CD4-positive, alpha-beta T cell treated with Interleukin-10 for 1 hour (primary cell): ENCODE data around the gene AGPS.
"Not testable (repeated sequence)": the region's sequence is repeated elsewhere in the genome, so short reads cannot be mapped to it uniquely, and the experiment has no call there.

ENCODE experiments used
- DNase-seq: peaks from one replicate; pipeline ENCODE4 v3.0.0-alpha.2; 2020

The AGPS gene

DNA sequence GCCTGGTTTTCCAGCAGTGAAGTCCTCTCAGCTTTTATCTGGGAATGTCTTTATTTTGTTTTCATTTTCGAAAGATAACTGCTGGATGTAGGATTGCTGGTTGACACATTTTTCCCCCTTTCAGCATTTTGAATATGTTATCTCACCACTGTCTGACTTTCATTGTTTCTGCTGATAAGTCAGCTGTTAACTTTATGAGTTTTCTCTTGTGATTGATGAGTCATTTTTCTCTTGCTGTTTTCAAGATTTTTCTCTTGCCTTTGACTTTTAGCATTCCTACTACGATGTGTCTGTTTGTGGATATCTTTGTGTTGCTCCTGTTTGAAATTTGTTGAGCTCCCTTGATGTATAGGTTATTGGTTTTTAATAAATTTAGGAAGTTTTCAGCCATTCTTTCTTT is 85.5 kb downstream of the AGPS start:
- DNase-seq, result no peak

- no peak for DNase-seq
Measured at GRCh38 chr2:177478907-177479306, 86.3 kb downstream of the AGPS start.

DNA sequence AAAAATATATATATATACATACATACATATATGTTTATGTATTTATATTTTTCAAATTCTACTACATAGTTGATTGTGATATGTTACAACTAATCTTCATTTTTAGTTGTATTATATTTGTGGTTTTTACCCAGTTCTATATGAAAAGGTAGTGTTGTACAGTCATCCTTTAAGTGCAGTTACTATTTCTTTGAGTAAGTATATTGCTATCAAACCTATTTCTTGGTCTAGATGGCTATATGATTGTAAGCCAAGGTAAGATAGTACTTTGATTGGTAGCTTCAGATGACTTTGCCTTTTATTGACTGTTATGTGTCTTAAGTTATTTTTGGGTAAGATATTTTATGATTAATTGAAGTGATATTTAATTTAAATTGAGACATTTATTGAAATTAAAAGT is 89.6 kb downstream of the AGPS start:
- DNase-seq, result no peak

- no peak for DNase-seq
Measured at GRCh38 chr2:177483531-177483930, 91.0 kb downstream of the AGPS start.

GRCh38 chr2:177484180-177484795 is 91.7 kb downstream of the AGPS start:
- DNase-seq, result no peak

DNA sequence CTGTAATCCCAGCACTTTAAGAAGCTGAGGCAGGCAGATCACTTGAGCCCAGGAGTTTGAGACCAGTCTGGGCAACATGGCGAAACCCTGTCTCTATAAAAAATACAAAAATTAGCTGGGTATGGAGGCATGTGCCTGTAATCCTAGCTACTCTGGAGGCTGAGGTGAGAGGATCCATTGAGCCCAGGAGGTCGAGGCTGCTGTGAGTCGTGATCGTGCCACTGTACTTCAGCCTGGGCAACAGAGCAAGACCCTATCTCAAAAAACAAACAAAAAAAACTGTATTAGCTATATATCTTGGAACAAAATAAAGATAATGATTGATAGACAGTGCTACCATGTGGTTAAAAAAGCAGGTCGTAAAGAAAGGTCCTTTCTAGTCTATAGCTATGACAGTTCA is 93.1 kb downstream of the AGPS start:
- not testable (repeated sequence) for DNase-seq

GRCh38 chr2:177489719-177490301 is 97.2 kb downstream of the AGPS start:
- no peak for DNase-seq

DNA sequence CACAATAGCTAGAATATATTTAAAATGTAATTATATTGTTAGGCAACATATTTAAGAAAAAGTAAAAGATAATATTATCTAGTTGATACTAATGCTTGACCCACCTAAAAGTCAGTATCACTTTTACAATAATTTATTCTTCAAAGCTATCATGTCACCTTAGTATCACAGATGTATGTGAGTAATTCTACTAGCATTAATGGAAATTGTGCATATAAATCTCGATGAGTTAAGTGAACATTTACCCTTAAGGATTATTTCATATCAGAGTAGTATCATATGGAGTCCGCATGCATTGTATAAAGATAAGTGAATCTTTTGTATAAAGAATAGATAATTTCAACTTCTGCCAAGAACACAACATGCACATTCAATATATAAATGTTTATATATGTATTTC is 103.4 kb downstream of the AGPS start:
- no peak for DNase-seq

DNA sequence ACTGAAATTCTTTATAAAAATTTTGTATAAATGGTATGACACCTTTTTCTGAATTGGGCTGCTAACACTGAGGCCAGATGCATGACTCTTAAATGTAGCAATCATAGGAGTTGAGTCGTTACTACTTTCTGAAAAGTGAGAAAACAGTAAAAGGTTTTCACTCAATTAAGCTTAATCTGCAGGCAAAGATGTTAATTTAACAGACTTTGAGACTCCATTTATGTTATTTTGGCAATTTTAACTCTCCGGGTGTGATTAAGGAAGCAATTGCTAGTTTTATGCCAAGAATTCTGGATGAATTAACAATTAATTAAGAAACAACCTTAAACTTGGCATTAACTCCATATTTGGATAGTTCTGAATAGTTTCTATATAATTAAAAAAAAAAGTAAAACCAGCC is 104.3 kb downstream of the AGPS start:
- no peak for DNase-seq

- no peak for DNase-seq
Measured at GRCh38 chr2:177501186-177501585, 108.6 kb downstream of the AGPS start.

DNA sequence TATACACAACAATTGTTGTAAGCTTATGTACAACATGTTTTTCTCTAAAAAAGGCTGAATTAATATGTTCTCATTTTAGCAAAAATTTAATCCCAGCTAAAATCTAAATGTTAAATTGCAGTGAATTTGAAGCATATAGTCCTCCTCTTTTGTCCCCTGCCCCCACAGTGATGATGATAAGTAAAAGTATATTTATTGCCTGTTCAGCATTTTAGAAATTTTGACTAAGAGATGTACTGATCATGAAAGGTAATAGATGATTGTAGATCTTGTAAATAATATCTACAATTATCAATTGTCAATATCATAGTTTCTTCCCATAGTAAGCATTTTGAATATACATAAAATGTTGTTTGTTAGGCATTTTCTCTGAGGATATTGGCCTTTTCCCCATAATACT is 113.9 kb downstream of the AGPS start:
- DNase-seq, result no peak

- DNase-seq, result no peak
Measured at GRCh38 chr2:177506998-177507397, 114.4 kb downstream of the AGPS start.

DNA sequence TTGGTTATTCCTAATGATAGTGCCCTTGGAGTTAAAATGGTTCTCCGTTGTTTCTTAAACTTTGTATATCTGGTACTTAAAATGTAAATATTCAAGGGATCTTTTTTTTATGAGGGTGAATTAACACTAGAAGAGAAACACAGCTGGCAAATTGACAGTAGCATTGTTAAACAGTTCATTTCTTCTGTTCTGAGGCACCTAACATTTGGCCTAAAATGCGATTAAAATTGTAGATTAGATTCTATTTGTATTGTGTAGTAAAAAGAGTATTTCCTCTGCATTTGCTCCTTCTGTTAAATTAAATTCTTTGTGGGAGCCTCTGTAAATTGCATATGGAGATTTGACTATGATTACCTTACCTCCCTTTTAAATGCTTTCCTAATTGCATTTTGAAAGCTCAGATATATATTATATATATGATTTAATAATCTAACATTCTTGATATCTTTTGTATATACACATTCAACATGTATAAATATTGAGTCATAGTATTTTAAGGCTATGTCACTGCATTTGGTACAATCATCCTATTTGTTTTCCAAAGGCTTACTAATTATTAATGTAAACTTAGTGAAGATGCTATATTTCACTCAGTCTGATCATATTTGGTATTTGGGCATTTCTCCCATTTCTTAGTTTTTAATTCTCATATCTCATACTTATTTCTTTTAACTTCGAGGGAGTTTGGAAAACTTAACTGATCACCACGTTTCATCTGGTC is 124.4 kb downstream of the AGPS start:
- no peak for DNase-seq

GRCh38 chr2:177518754-177519153 is 126.2 kb downstream of the AGPS start:
- no peak for DNase-seq

DNA sequence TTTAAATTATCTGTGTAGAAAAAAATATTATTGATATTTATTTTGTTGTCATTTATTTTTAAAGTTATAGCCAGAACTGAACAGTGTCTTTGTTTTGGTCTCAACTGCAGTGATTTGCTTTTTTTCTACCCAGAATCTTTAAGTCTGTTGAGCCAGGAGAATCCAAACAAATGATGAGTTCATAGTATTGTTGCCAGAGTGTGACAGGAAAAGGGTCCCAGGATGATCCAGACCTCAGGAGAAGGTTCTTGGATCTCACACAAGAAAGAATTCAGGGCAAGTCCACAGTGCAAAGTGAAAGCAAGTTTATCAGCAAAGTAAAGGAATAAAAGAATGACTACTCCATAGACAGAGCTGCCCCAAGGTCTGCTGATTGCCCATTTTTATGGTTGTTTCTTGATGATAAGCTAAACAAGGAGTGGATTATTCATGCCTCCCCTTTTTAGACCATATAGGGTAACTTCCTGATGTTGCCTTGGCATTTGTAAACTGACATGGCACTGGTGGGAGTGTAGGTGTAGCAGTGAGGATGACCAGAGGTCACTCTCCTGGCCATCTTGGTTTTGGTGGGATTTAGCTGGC is 127.1 kb downstream of the AGPS start:
- no peak for DNase-seq

GRCh38 chr2:177520324-177520723 is 127.8 kb downstream of the AGPS start:
- DNase-seq, result no peak

DNA sequence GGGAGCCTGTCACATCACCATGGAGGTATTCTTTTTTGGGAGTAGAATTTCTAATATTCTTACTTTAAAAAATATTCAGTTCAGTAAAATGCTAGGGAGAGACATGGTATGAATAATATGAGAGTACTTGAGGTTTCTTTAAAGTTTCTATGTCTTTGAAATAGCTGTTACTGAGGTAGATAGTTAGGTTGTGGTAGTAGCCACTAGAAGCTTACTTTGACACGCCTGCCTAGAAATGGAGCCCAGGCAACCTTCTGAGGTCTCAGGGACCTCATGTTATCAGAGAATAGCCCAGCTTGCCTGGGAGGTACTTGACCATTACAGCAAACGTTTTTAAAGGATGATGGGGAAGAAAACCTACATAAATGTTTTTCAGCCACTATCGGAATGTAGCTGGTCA is 131.2 kb downstream of the AGPS start:
- DNase-seq, result no peak

- no peak for DNase-seq
Measured at GRCh38 chr2:177525351-177525924, 132.9 kb downstream of the AGPS start.

- no peak for DNase-seq
Measured at GRCh38 chr2:177528351-177528933, 135.9 kb downstream of the AGPS start.

DNA sequence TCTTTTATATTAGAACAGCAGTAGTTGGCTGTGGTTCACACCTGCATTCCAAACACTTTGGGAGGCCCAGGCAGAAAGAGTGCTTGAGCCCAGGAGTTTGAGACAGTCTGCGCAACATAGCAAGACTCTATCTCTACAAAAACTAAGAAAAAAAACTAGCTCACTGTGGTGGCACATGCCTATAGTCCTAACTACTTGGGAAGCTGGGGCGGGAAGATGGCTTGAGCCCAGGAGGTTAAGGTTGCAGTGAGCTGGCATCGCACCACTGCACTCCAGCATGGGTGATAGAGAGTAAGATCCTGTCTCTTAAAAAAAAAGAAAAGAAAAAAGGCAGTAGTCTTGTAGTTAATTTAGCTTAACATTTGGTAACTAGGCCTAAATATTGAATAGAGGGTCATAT is 136.6 kb downstream of the AGPS start:
- no peak for DNase-seq

DNA sequence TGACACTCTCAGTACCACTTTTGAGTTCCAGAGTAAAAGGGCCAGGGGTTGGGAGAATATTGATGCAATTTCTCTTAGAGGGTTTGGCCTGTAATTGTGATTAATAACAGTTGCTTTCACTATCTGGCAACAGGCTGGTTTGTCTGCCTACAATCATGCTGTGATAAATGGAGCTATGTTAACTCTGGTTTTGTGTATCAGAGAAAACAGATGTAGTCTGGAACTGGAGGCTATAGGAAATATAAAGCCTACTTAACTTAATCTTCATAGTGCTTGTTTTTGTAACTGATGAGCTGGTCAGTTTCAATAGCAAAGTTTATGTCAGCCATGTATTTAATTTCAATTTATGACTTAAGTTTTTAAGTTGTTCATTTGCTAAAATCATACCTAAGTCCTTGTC is 138.0 kb downstream of the AGPS start:
- DNase-seq, result no peak

GRCh38 chr2:177531706-177532105 is 139.1 kb downstream of the AGPS start:
- DNase-seq, result no peak

DNA sequence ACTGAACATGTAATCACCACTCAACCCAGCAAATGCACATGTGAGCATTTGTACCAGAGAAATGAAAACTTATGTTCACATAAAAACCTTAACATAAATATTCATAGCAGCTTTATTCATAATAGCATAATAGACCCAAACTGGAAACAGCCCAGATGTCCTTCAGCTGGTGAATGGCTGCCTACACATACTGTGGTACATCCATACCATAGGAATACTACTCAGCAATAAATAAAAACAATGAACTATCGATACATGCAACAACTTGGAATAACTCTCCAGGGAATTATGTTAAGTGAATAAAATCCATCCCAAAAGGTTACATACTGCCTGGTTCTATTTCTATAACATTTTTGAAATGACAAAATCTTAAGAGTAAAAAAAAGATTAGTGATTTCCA is 140.0 kb downstream of the AGPS start:
- no peak for DNase-seq

GRCh38 chr2:177533253-177533652 is 140.7 kb downstream of the AGPS start:
- DNase-seq, result no peak
